Stimulated activated CD8-positive, alpha-beta memory T cell treated with anti-CD3 and anti-CD28 coated beads, Interleukin-4, amount 100 ng/mL, for 1 hour (primary cell): ENCODE results near the gene SH3RF3.

ENCODE experiments used
- DNase-seq, 2 donors: peaks; one replicate each; pipeline ENCODE4 v3.0.0-alpha.2; 2020; ENCODE audit warnings: low read depth in 2 of 2, low spot score in 1 of 2

SH3RF3 gene

GRCh38 chr2:109176928-109177327 lies 47.9 kb downstream of the SH3RF3 start:
- no peak for DNase-seq

GRCh38 chr2:109177635-109178034 lies 48.6 kb downstream of the SH3RF3 start:
- no peak for DNase-seq

- no peak for DNase-seq
These were observed 50.0 kb downstream of the SH3RF3 start for GRCh38 chr2:109178968-109179367.

- DNase-seq, result no peak
These were observed 51.8 kb downstream of the SH3RF3 start for GRCh38 chr2:109180786-109181185.

GRCh38 chr2:109182426-109182825 lies 53.4 kb downstream of the SH3RF3 start:
- DNase-seq, result no peak

GRCh38 chr2:109183871-109184270 lies 54.9 kb downstream of the SH3RF3 start:
- no peak for DNase-seq

GRCh38 chr2:109184368-109184767 lies 55.4 kb downstream of the SH3RF3 start:
- DNase-seq, result no peak

GRCh38 chr2:109185338-109185737 lies 56.3 kb downstream of the SH3RF3 start:
- DNase-seq, result no peak

GRCh38 chr2:109185821-109186570 lies 57.0 kb downstream of the SH3RF3 start:
- no peak for DNase-seq

- DNase-seq, result no peak
These were observed 57.7 kb downstream of the SH3RF3 start for GRCh38 chr2:109186656-109187250.

- DNase-seq, result no peak
These were observed 58.9 kb downstream of the SH3RF3 start for GRCh38 chr2:109187711-109188495.

GRCh38 chr2:109188496-109188890 lies 59.5 kb downstream of the SH3RF3 start:
- no peak for DNase-seq

GRCh38 chr2:109188898-109189297 lies 59.9 kb downstream of the SH3RF3 start:
- DNase-seq, result no peak

GRCh38 chr2:109189751-109190150 lies 60.7 kb downstream of the SH3RF3 start:
- DNase-seq, result no peak

GRCh38 chr2:109193807-109194619 lies 65.0 kb downstream of the SH3RF3 start:
- no peak for DNase-seq

- DNase-seq, result no peak
These were observed 65.6 kb downstream of the SH3RF3 start for GRCh38 chr2:109194620-109194937.

GRCh38 chr2:109195193-109196045 lies 66.4 kb downstream of the SH3RF3 start:
- DNase-seq, result no peak

- DNase-seq, result no peak
These were observed 67.3 kb downstream of the SH3RF3 start for GRCh38 chr2:109196081-109196875.

- no peak for DNase-seq
These were observed 68.8 kb downstream of the SH3RF3 start for GRCh38 chr2:109197491-109198418.
